ENCODE results near the gene FDXR. TPM values are rescaled to one million over a fixed set of nuclear protein-coding genes. Genes with fewer than 3 reads are reported as not detected.

The FDXR gene
- total and polyA plus RNA-seq, 9 of the 15 experiments (the other 6 are each of a cell fraction or from before 2014, with no cell fraction given): 0.89 to 70.7 (median 30.9) TPM

- TF ChIP-seq ESRRA (IDR thresholded peaks at IDR 0.05; ENCODE audit: borderline replicate concordance, low read depth) (peak; percentile 49; the same call in 1 of the 2 replicates), RBM22 (IDR thresholded peaks at IDR 0.05; ENCODE audit: low read depth, low read length, poor library complexity, severe bottlenecking) (no peak), SAP30 (IDR thresholded peaks at IDR 0.05; ENCODE audit: borderline replicate concordance, insufficient read depth, low read depth, low read length, poor library complexity, severe bottlenecking) (no peak), MEF2D (tag; conservative IDR thresholded peaks at IDR 0.05; ENCODE audit: low read depth) (no peak), ZNF696 (CRISPR knock-in tag; conservative IDR thresholded peaks at IDR 0.05) (no peak), SLC30A9 (CRISPR knock-in tag; IDR thresholded peaks at IDR 0.05) (no peak), PYGO2 (tag; IDR thresholded peaks at IDR 0.05) (no peak), ZNF695 (CRISPR knock-in tag; IDR thresholded peaks at IDR 0.05) (0 out of 2 replicates have a peak, but pooled peaks have one; percentile 74), RBM34 (IDR thresholded peaks at IDR 0.05; ENCODE audit: borderline replicate concordance, insufficient read depth, low read length) (no peak), RHOXF2B (CRISPR knock-in tag; conservative IDR thresholded peaks at IDR 0.05) (no peak), MAZ (CRISPR knock-in tag; conservative IDR thresholded peaks at IDR 0.05 in 1 of 2, IDR thresholded peaks at IDR 0.05 in 1 of 2) (peak; percentile 61 to 67; a peak in 3 of 4 replicates), ZBTB17 (CRISPR knock-in tag; IDR thresholded peaks at IDR 0.05) (peak; percentile 58), ETV6 (IDR thresholded peaks at IDR 0.05; ENCODE audit: borderline replicate concordance in 1 of 2, low read depth in 2 of 2, low read length in 1 of 2) (no peak), ETV6 (CRISPR knock-in tag; IDR thresholded peaks at IDR 0.05; ENCODE audit: borderline replicate concordance) (no peak), SMARCB1 (IDR thresholded peaks at IDR 0.05; ENCODE audit: insufficient read length, low read depth) (no peak), ZNF316 (IDR thresholded peaks at IDR 0.05) (no peak), MCM2 (IDR thresholded peaks at IDR 0.05; ENCODE audit: low read depth) (no peak), GABPA (tag; conservative IDR thresholded peaks at IDR 0.05; ENCODE audit: low read depth) (peak; percentile 55; the same call in 1 of the 2 replicates), GABPB1 (CRISPR knock-in tag; IDR thresholded peaks at IDR 0.05) (peak; percentile 62), GATAD2B (IDR thresholded peaks at IDR 0.05; ENCODE audit: borderline replicate concordance) (no peak; the same call in 1 of the 2 replicates), ZNF586 (CRISPR knock-in tag; conservative IDR thresholded peaks at IDR 0.05) (0 out of 2 replicates have a peak, but pooled peaks have one; percentile 42), ZNF449 (CRISPR knock-in tag; IDR thresholded peaks at IDR 0.05) (peak; percentile 43; the same call in 1 of the 2 replicates), ZNF655 (CRISPR knock-in tag; IDR thresholded peaks at IDR 0.05) (no peak), HNRNPL (IDR thresholded peaks at IDR 0.05; ENCODE audit: low read depth, low read length) (no peak), MYNN (IDR thresholded peaks at IDR 0.05) (no peak), MYNN (CRISPR knock-in tag; IDR thresholded peaks at IDR 0.05) (no peak)
These were observed 461 bp upstream of the FDXR start (continued) for GRCh38 chr17:74873037-74873873.
